Activated naive CD4-positive, alpha-beta T cell treated with anti-CD3 and anti-CD28 coated beads, Interleukin-2, amount 50 U/mL, for 72 hours (primary cell): ENCODE data around the gene LAMP1. TPM values are rescaled to one million over a fixed set of nuclear protein-coding genes. Genes with fewer than 3 reads are reported as not detected.
A peak's percentile ranks its signal among the peaks of the same experiment; 100 is the strongest.
"Not testable (repeated sequence)": the region's sequence is repeated elsewhere in the genome, so short reads cannot be mapped to it uniquely, and the experiment has no call there.

Source experiments
- ATAC-seq, 2 donors: fragments of 150-1000 bp; cut with Tn5 transposase; 2 replicates each; pipeline ENCODE4 v1.10.0; 2021; ENCODE audit warnings: mild to moderate bottlenecking in 2 of 2, moderate library complexity in 2 of 2
- DNase-seq, 2 donors: peaks; one replicate each; pipeline ENCODE4 v3.0.0; 2021 to 2022; ENCODE audit warnings: low spot score in 2 of 2
- H3K27ac Mint-ChIP-seq, 2 donors: one replicate each; pipeline ENCODE4 v1.8.0; 2022; ENCODE audit warnings: mild to moderate bottlenecking in 2 of 2, mixed read lengths in 2 of 2
- H3K36me3 Mint-ChIP-seq, 2 donors: one replicate each; pipeline ENCODE4 v1.8.0; 2022; ENCODE audit warnings: mixed read lengths in 2 of 2
- H3K9me3 Mint-ChIP-seq, 2 donors: one replicate each; pipeline ENCODE4 v1.8.0; 2022; ENCODE audit warnings: mixed read lengths in 2 of 2
- total RNA-seq, 2 donors: library from RNA; stranded (reverse); gene quantifications; one replicate each; pipeline ENCODE4 v1.2.3, GENCODE V29; 2022

Gene LAMP1
- total RNA-seq, 2 donors from 2014 or later: 43.5 to 68.6 TPM

DNA sequence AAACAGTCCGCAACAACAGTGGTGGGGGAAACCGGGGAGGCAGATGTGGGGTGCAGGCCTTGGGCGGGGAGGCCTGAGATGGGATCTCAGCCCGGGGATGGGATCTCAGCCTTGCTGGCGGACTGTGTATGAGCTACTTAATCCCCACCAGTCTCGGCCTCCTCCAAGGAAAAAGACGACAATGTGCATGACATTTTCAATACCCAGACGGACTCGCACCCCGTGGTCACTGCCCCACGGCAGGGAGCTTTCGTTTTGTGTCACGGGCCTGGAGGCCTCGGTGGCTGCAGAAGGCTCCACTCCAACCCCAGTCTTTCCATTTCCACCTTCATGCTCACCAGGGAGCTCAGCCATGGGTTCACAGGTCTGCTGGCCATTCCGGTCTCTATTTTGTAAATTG, 41.4 kb downstream of the LAMP1 start:
- Mint-ChIP-seq H3K27ac (no peak overlapping the region), H3K36me3 (no peaks in the 10 kb centered on the region), H3K9me3 (no peaks in the 10 kb centered on the region)
- DNase-seq (no peak), ATAC-seq (no peak)

DNA sequence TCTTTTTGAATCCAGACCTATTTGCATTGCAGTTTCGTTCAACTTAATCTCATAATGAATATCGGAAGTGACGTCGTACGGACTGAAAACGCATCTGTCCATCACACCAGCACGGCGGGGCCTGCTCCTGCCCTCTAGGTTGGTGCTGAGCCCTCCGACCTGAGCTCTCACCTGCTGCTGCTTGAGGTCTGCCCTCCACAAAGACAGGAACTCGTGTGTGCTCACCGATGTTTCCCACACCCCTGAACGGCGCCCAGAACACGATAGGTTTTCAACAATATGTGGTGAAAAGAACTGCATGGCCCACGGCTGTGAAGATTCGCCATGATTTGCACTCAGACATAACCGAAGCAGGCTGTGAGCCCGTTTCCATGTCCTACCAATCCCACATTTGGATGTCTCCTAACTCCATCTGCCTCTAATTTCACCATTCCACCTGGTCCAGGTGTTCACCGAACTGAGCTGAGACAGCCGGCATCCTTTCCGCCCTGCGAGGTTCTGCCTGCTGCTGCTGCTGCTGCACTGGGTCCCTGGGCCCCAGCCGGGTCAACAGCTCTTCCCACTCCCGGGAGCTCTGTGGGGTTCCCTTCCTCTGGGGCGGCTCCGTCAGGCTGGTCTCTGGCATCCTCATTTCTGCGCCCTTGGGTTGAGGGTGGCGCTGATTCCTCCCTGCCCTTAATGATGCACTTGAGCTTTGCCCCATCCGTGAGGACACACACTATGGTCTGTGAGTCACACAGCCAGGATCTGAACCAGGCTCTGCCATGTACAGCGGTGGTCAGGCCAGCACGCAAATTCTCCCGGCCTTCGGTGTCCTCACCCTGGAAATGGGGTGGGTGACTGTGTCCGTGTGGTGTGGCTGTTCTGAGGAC, 46.0 kb downstream of the LAMP1 start:
- no peak for ATAC-seq
- Mint-ChIP-seq H3K36me3 (peaks cover 7 to 9% of the 10 kb centered on the region in 2 donors), H3K9me3 (peaks cover 4 to 6% of the 10 kb centered on the region in 2 donors), H3K27ac (no peak overlapping the region)
- DNase-seq: no peak

DNA sequence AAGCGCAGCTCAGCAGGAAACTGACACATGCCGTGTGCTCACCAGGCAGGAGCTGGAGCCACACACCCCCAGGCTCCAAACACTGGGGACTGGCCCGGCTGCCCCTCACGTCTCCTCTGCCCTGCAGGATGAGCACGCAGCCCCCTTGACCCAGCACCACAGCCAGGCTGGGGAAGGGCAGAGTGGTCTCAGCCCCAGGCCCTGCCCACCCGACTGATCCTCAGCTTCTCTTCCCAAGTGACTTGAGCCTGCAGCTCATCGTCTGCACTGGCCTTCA, 46.6 kb downstream of the LAMP1 start:
- ATAC-seq: no peak
- H3K27ac Mint-ChIP-seq: no peak overlapping the region
- H3K36me3 Mint-ChIP-seq: peaks cover 7 to 9% of the 10 kb centered on the region in 2 donors
- DNase-seq: no peak
- peaks cover 4 to 6% of the 10 kb centered on the region in 2 donors for H3K9me3 Mint-ChIP-seq

DNA sequence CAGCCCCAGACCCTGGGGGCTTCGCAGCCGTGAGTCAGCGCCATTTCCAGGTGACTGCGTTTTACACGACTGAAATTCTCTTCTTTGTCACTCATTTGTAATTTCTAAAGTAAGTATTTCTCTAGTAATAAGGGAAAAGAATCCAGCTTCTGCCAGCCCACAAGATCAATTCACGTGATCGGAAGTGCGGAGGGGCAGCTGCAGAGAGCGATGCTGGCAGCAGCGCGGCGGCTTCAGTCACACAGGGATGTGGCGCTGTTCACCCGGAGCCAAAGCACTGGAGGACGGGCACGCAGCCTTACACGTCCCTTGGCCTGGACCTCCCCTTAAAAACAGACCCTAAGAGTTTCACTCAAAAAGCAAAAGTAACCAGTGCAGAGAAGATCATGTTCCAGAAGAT, 48.4 kb downstream of the LAMP1 start:
- peaks cover 4 to 6% of the 10 kb centered on the region in 2 donors for H3K9me3 Mint-ChIP-seq
- H3K36me3 Mint-ChIP-seq: peaks cover 7 to 9% of the 10 kb centered on the region in 2 donors
- no peak for ATAC-seq
- H3K27ac Mint-ChIP-seq: peak overlapping the region in 1 of 2 donors; percentile 7
- no peak for DNase-seq

DNA sequence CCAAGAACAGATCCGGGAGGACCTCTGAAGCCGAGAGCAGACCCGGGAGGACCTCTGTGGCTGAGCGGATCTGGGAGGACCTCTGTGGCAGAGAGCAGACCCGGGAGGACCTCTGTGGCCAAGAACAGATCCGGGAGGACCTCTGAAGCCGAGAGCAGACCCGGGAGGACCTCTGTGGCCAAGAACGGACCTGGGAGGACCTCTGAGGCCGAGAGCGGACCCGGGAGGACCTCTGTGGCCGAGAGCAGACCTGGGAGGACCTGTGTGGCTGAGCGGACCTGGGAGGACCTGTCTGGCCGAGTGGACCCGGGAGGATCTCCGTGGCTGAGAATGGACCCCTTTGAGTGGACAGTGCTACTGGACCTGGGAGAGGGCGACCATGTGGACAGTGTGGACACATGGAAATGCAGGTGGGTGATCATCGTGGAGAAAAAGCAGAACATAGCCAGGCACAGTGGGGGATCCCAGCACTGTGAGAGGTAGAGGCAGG, 50.7 kb downstream of the LAMP1 start:
- not testable (repeated sequence) for H3K9me3 Mint-ChIP-seq, H3K36me3 Mint-ChIP-seq, DNase-seq, ATAC-seq, H3K27ac Mint-ChIP-seq

DNA sequence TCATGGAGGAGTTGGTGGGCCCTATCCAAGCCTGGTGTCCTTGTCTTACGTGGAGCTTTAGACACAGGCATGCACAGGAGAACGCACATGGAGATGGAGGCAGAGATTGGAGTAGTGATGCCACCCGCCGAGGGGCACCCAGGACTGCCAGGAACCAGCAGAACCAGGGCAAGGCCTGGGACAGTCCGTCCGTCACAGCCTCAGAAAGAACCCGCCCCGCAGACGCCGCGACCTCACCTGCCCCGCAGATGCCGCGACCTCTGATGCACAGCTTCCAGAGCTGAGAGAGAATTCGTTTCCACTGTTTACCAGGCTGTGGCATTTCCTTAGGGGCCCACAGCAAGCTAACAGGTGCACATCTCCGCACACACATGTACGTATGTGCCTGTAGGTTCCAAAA, 51.6 kb downstream of the LAMP1 start:
- Mint-ChIP-seq H3K9me3 (peaks cover 4 to 6% of the 10 kb centered on the region in 2 donors), H3K27ac (no peak overlapping the region), H3K36me3 (peaks cover 7 to 9% of the 10 kb centered on the region in 2 donors)
- no peak for ATAC-seq
- no peak for DNase-seq

DNA sequence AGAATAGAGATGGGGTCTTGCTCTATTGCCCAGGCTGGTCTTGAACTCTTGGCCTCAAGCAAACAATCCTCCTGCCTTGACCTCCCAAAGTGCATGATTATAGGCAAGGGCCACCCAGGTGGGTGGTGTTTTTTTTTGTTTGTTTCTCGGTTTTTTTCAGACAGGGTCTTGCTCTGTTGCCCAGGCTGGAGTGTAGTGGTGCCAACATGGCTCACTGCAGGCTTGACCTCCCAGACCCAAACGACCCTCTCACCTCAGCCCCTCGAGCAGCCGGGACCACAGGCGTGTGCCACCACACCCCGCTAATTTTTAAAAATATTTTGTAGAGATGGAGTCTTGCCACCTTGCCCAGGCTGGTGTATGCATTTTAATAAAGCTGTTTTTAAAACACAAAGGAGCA, 52.0 kb downstream of the LAMP1 start:
- ATAC-seq (no peak), DNase-seq (no peak)
- H3K36me3 Mint-ChIP-seq: peaks cover 7 to 9% of the 10 kb centered on the region in 2 donors
- H3K9me3 Mint-ChIP-seq: peaks cover 4 to 6% of the 10 kb centered on the region in 2 donors
- no peak overlapping the region for H3K27ac Mint-ChIP-seq

DNA sequence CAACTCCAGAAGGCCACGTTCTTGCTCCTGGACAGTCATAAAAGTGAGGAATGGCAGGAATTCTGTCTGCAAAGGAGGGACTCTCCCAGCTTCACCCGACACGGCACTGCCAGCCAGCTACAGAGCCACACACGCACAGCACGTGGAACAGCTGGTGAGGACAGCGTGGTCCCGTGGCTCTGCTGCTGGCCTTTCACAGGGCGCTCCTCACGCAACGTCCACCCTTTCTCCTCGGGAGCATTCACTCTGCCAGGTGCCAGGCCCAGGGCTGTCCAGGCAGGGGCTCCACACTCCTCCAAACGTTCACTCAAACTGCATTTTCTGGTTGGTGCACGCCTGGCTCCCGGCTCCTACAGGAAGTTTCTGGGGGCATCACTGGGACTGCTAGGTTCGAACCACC, 52.5 kb downstream of the LAMP1 start:
- peaks cover 4 to 6% of the 10 kb centered on the region in 2 donors for H3K9me3 Mint-ChIP-seq
- peaks cover 7 to 9% of the 10 kb centered on the region in 2 donors for H3K36me3 Mint-ChIP-seq
- DNase-seq: no peak
- no peak overlapping the region for H3K27ac Mint-ChIP-seq
- ATAC-seq: no peak

DNA sequence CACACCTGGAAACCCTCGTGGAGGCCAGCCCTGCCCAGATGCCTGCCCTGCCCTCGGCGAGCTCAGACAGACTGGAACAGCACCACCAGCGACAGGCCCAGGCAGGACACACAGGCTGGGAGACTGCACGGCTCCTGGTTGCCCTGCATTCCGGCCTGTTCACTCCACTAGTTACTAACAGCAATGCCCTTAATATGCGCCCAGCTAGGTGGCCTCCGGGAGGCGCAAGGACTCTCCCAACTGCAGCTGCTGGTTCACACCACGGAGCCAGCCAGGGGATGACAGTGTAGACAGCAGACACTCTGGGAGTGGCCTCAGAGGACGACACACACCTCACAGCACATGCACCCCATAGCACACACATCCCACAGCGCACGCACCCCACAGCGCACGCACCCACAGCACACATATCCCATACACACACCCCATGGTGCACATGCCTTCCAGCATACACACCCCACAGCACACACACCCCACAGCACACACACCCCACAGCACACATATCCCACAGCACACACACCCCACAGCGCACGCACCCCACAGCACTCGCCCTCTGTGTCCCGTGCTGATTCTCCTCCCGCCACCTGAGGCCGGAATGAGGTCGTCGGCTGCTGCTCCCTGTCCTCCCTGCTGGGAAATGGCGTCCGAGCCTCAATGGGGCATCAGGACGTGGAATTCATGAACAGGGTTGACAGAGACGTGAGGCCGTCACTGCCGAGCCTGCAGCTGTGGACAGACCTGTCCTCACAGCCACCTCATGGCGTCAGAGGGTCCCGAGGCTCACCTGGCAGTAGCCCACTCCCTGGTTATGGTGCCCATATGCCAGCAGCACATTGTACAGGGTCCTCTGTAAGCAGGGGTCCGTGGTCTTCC, 53.3 kb downstream of the LAMP1 start:
- ATAC-seq (peak in 1 of 2 donors; percentile 30), DNase-seq (no peak)
- Mint-ChIP-seq H3K9me3 (peaks cover 4 to 5% of the 10 kb centered on the region in 2 donors), H3K27ac (no peak overlapping the region), H3K36me3 (peaks cover 5 to 7% of the 10 kb centered on the region in 2 donors)

DNA sequence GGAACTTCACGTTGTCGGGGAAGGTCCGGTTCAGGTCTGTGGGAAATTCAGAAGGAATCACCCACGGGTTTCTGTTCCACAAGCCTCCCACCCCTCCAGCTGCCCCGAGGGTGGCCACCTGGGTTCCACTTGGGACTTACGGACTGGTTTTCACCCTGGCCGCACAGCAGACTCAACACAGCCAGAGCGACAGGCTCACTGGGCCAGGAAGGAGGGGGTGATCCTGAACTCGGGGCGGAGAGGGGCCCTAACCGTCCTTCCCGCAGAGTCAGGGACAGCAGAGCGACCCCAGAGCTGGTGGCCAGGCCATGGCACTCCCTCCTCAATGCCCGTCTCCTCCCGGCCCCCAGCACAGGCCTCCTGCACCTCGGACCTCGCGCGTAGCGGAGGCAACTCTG, 53.9 kb downstream of the LAMP1 start:
- ATAC-seq (no peak), DNase-seq (no peak)
- H3K27ac Mint-ChIP-seq: no peak overlapping the region
- no peaks in the 10 kb centered on the region for H3K9me3 Mint-ChIP-seq
- peaks cover 0 to under 1% of the 10 kb centered on the region in 2 donors for H3K36me3 Mint-ChIP-seq

DNA sequence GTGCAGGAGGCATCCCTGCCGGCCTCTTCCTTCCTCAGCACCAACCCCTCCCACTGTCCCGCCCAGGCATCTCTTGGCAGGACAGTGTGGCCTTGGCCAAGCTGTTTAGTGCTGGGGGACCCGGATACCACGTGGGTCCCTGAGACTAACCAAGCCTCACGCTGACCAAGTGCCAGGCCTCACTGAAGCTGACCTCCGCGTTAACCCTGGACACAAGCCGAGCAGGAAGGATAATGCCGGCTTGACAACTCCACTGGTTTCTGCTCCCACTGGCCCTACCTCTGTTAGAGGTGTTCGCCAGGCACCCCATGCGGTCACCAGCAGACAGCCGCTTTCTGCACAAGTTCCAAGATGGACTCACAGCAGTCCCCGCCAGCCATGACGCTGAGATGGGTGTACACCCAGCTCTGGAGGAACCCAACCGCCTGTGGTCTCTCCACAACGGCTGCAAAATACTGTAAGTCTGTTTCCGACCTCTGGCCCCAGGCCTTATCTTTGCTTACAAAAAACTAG, 54.5 kb downstream of the LAMP1 start:
- H3K36me3 Mint-ChIP-seq: no peaks in the 10 kb centered on the region
- DNase-seq (no peak), ATAC-seq (no peak)
- H3K9me3 Mint-ChIP-seq: no peaks in the 10 kb centered on the region
- H3K27ac Mint-ChIP-seq: no peak overlapping the region

DNA sequence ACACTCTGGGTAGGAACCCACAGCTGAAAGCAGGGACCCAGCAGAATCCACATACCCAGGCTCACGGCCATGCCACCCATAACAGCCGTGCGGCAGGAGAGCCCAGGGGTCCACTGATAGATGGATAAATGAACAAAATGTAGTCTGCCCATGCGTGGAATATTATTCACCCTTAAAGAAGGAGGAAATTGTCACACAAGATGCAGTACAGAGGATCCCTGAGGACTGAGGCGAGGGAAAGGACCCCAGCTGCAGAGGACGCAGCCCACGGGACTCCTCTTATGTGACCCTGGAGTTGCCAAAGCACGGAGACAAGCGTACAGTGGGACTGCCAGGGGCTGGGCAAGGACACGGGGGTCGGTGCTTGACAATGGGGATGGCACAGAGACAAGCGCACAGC, 56.2 kb downstream of the LAMP1 start:
- Mint-ChIP-seq H3K27ac (no peak overlapping the region), H3K9me3 (no peaks in the 10 kb centered on the region), H3K36me3 (no peaks in the 10 kb centered on the region)
- DNase-seq: no peak
- no peak for ATAC-seq

DNA sequence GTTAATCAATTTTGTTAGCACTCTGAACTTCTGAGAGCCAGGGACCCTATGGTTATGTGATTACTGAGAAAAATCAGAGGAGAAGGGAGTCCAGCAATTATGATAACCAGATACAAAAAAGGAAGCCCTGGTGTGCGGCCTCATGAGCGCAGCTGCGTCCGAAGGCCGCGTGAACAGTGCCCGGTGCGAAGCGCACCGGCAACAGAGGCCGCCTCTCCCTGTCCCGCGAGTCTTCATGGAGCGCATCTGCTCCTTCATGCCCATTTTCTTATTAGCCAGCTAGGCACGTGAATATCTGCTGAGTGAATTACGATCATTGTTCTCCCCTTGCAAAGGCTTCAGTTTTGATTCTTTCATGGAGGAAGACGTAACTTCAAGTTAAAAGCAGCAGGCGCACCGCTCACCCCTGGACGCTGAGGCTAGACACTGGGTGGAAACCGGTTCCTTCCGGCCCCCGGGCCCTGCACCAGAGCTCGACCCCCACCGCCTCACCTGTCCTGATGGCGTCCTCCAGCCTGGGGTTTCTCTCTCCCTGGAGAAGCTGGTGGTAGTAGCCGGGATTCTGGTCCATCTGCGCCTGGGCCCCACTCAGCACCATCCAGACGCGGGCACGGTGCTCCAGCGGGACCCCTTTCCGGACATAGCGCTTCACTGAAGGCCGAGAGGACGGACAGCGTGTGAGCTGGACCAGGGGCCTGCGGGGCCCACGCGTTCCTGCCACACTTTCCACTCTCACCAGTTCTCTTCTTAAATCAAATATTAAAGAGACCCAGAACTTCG, 58.0 kb downstream of the LAMP1 start:
- ATAC-seq (no peak), DNase-seq (no peak)
- Mint-ChIP-seq H3K36me3 (no peaks in the 10 kb centered on the region), H3K27ac (no peak overlapping the region), H3K9me3 (no peaks in the 10 kb centered on the region)

DNA sequence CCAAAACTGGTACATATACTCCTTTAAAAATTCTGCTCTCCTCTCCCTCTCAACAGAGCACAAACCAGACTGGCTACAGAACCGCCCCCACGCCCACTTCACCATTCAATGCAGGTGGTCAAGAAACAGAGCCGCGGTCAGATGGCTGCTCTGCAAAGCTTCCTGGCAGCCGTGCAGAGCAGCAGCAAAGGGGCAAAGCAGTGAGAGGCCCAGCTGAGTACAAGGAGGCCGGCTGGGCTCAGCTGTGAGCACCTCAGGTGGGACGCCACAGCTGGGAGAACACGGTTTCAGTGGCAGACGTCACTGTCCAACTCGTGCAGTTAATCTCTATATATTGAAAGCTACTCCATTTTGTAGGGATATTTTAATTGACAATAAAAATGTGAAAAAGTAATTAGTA, 58.6 kb downstream of the LAMP1 start:
- H3K27ac Mint-ChIP-seq: no peak overlapping the region
- H3K9me3 Mint-ChIP-seq: no peaks in the 10 kb centered on the region
- ATAC-seq (no peak), DNase-seq (no peak)
- no peaks in the 10 kb centered on the region for H3K36me3 Mint-ChIP-seq

DNA sequence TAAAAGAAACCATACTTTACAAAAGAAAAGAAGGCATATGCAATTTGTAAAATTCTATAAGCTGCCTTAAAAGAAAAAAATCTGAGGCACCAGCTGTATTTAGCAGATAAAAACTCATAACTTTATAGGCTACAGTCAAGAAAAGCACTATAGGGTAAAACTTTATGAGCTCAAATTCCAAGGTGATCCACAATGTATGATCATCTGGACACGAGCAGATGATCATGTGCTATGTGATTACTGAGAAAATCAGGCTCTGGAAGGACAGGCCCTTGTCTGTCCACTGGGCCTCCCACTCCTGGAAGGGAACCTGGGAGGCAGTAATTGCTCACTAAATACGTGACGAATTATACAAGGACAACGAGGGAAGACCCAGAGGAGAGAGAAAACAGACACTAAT, 59.6 kb downstream of the LAMP1 start:
- ATAC-seq (no peak), DNase-seq (no peak)
- Mint-ChIP-seq H3K27ac (no peak overlapping the region), H3K9me3 (no peaks in the 10 kb centered on the region), H3K36me3 (no peaks in the 10 kb centered on the region)

DNA sequence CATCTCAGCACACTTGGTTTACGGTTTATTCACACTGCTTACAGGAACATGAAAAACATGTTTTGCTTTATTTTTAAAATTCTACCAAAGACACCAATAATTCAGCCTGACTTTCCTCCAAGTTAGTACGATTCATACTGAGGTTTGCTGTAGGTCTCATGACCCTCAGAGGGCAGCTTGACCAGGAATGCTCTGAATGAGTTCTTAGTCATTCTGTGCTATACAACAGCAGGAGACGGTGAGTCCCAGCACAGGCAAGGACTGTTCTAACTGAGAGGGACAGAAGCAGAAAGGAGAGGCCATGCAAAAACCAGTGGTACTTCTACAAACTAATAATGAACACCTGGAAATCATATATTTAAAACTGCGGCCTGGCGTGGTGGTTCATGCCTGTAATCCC, 60.5 kb downstream of the LAMP1 start:
- Mint-ChIP-seq H3K27ac (no peak overlapping the region), H3K36me3 (no peaks in the 10 kb centered on the region), H3K9me3 (no peaks in the 10 kb centered on the region)
- no peak for DNase-seq
- no peak for ATAC-seq
